RCC 7860 (cell line): Measurements from ENCODE around the gene RIC8A.
A peak's percentile ranks its signal among the peaks of the same experiment; 100 is the strongest.
"Not testable (repeated sequence)": the region's sequence is repeated elsewhere in the genome, so short reads cannot be mapped to it uniquely, and the experiment has no call there.

Source experiments
- DNase-seq: peaks from one replicate; pipeline ENCODE4 v3.0.0-alpha.2; 2015; ENCODE audit warnings: low spot score
- FAIRE-seq: peaks from 2 replicates; lab custom pipeline; 2012; peaks lifted over from hg19 to GRCh38; lab: Jason Lieb, UNC

Gene RIC8A

GRCh38 chr11:207208-207862 lies at the start of gene RIC8A, which contains the start of gene BET1L:
TSS of gene RIC8A (plus strand) at chr11:207708. CDS start at chr11:208855, 1,147 bp downstream.
TSS of gene BET1L (minus strand) at chr11:207399. CDS start at chr11:207321, 78 bp downstream.
- DNase-seq = peak; percentile 93
- FAIRE-seq = peak; percentile 83

GRCh38 chr11:180242-180641 lies 27.3 kb upstream of the RIC8A start:
- FAIRE-seq, DNase-seq: not testable (repeated sequence)

- not testable (repeated sequence) for DNase-seq, FAIRE-seq
Observed at GRCh38 chr11:189200-189783, 18.2 kb upstream of the RIC8A start.

- not testable (repeated sequence) for DNase-seq, FAIRE-seq
Observed at GRCh38 chr11:189843-190311, 17.6 kb upstream of the RIC8A start.

GRCh38 chr11:190546-190945 lies 17.0 kb upstream of the RIC8A start:
- DNase-seq, FAIRE-seq: not testable (repeated sequence)

GRCh38 chr11:191490-192478 lies 15.7 kb upstream of the RIC8A start:
- DNase-seq, FAIRE-seq: not testable (repeated sequence)

GRCh38 chr11:192674-193128 lies 14.8 kb upstream of the RIC8A start, which contains the start of gene SCGB1C1:
TSS of gene SCGB1C1 (plus strand) at chr11:193078. CDS start at chr11:193100, 22 bp downstream.
- not testable (repeated sequence) for DNase-seq, FAIRE-seq

- FAIRE-seq, DNase-seq: not testable (repeated sequence)
Observed at GRCh38 chr11:193481-193880, 14.0 kb upstream of the RIC8A start.

- no peak for DNase-seq
- no peak for FAIRE-seq
Observed at GRCh38 chr11:196786-197731, 10.4 kb upstream of the RIC8A start.

GRCh38 chr11:197741-198235 lies 9.7 kb upstream of the RIC8A start:
- DNase-seq (no peak), FAIRE-seq (no peak)

- no peak for DNase-seq
- no peak for FAIRE-seq
Observed at GRCh38 chr11:198236-198806, 9.2 kb upstream of the RIC8A start.

GRCh38 chr11:199004-199581 lies 8.4 kb upstream of the RIC8A start:
- DNase-seq (no peak), FAIRE-seq (no peak)

GRCh38 chr11:199782-200181 lies 7.7 kb upstream of the RIC8A start:
- FAIRE-seq = no peak
- no peak for DNase-seq

GRCh38 chr11:200224-201003 lies 7.1 kb upstream of the RIC8A start:
- DNase-seq = no peak
- no peak for FAIRE-seq

GRCh38 chr11:201966-202365 lies 5.5 kb upstream of the RIC8A start:
- DNase-seq (no peak), FAIRE-seq (no peak)

- FAIRE-seq (no peak), DNase-seq (no peak)
Observed at GRCh38 chr11:202490-202889, 5.0 kb upstream of the RIC8A start.

GRCh38 chr11:203056-203944 lies 4.2 kb upstream of the RIC8A start:
- FAIRE-seq (no peak), DNase-seq (no peak)
